SHP77 treated with DMSO at 0.1 percent for 48 hours (cell line): ENCODE results near the gene ZNF436.
A peak's percentile ranks its signal among the peaks of the same experiment; 100 is the strongest.

ENCODE experiments used
- DNase-seq: peaks from one replicate; lab custom pipeline; 2025; lab: John Stamatoyannopoulos, UW

Gene ZNF436

GRCh38 chr1:23366598-23366997, 3.0 kb downstream of the ZNF436 start:
- DNase-seq: no peak

GRCh38 chr1:23366146-23366545, 3.5 kb downstream of the ZNF436 start:
- no peak for DNase-seq

- no peak for DNase-seq
Measured at GRCh38 chr1:23362218-23362713, 7.4 kb downstream of the ZNF436 start.

- DNase-seq: no peak
Measured at GRCh38 chr1:23358310-23358875, 11.2 kb downstream of the ZNF436 start.

- no peak for DNase-seq
Measured at GRCh38 chr1:23357138-23357908, 12.3 kb downstream of the ZNF436 start.

GRCh38 chr1:23356471-23357137, 13.0 kb downstream of the ZNF436 start:
- no peak for DNase-seq

GRCh38 chr1:23354245-23354644, 15.4 kb downstream of the ZNF436 start:
- DNase-seq: no peak

- no peak for DNase-seq
Measured at GRCh38 chr1:23352096-23352695, 17.4 kb downstream of the ZNF436 start.

GRCh38 chr1:23345920-23346319, 23.7 kb downstream of the ZNF436 start:
- DNase-seq: no peak

GRCh38 chr1:23344987-23345472, 24.6 kb downstream of the ZNF436 start:
- peak; percentile 8 for DNase-seq

GRCh38 chr1:23344111-23344986, 25.3 kb downstream of the ZNF436 start, which contains the start of gene HNRNPR:
Gene HNRNPR, minus strand, starts transcription at chr1:23344284. Its CDS starts 3,276 bp downstream, at chr1:23341008.
- peak; percentile 96 for DNase-seq

- no peak for DNase-seq
Measured at GRCh38 chr1:23343221-23344110, 26.2 kb downstream of the ZNF436 start.

- DNase-seq: no peak
Measured at GRCh38 chr1:23341931-23342692, 27.5 kb downstream of the ZNF436 start.

GRCh38 chr1:23339632-23340031, 30.0 kb downstream of the ZNF436 start:
- DNase-seq: no peak

GRCh38 chr1:23337869-23338268, 31.8 kb downstream of the ZNF436 start:
- DNase-seq: no peak

- no peak for DNase-seq
Measured at GRCh38 chr1:23331713-23332112, 37.9 kb downstream of the ZNF436 start.

- DNase-seq: no peak
Measured at GRCh38 chr1:23330846-23331245, 38.8 kb downstream of the ZNF436 start.

- DNase-seq: no peak
Measured at GRCh38 chr1:23325393-23325792, 44.2 kb downstream of the ZNF436 start.

- DNase-seq: no peak
Measured at GRCh38 chr1:23322770-23323169, 46.9 kb downstream of the ZNF436 start.
